ENCODE data around the gene SRRM1.
"Not testable (repeated sequence)": the region's sequence is repeated elsewhere in the genome, so short reads cannot be mapped to it uniquely, and the experiment has no call there.

SRRM1 gene

DNA sequence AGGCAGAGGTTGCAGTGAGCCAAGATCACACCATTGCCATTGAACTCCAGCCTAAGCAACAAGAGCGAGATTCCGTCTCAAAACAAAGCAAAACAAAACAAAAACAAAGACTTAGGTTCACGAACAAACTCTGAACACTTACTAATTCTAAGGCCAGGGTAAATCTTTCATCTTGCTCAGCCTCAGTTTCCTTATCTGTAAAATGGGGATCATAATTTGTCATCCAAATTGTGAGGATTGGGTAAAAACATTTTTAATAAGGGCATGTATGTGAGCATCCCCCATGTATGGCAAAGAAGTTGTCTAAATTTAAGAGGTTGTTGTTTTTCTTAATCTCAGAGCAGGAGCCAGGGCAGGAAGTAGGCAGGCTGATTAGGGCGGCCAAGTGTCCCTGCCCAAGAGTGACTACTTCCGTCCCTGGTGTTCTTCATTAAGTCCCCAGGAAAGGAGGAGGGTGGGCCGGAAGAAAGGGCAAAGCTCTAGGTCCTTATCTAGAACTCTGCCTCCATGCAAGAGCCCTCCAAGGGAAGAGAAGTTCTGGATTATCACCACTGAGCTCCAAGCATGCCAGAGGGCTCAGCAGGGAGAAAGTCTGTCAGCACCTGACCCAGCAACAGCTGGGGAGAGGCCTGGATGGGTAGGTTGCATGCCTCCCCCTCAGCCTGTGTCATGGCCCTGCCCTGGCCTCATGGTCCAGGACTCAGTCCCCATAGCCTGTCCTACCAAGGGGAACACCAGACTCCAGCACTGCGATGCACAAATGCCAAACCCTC, 52.3 kb downstream of the SRRM1 start:
- DNase-seq, result no peak

DNA sequence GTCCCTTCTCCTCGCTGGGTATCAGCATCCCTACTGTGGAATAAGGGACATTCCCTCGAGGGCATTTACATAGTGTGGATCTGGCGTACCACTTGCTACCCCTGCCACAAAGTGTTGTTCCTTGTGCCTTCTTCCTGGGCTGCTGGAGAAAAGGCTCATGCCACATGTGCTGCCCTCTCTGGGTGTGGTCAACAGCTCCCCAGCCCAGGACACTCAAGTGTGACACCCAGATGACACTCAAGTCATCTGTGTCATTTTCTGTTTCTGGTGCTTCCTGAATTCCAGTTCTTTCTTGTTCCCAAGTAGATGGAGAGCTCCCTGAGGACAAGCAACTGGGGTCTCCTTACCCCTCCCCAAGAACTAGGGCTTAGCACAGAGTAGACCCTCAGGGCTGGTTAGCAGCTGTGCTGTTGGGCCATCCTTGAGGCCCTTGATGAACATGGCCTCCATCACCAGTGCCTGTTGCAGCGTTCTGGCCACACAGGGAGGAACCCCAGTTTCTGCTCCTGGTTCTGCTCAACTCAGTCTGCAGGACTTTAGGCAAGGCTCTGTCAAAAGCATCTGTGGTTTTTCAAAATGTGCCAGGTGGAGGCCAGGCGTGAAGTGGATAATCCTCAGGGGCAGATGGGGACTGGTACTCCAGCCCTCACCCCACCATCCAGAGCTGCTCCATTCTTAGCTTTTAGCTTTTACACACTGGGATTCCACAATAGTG, 53.1 kb downstream of the SRRM1 start:
- DNase-seq, result no peak

DNA sequence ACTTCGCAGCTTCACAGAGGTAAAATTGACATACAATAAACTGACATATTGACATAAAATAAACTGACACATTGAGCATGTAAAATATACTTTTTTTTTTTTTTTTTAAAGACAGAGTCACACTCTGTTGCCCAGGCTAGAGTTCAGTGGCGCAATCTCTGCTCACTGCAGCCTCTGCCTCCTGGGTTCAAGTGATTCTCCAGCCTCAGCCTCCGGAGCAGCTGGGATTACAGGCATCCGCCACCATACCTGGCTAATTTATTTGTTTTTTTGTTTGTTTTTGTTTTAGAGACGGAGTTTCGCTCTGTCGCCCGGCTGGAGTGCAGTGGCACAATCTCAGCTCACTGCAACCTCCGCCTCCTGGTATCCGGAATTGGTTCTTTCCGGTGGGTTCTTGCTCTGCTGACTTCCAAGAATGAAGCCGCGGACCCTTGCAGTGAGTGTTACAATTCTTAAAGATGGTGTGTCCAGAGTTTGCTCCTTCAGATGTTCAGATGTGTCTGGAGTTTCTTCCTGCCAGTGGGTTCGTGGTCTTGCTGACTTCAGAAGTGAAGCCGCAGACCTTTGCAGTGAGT, 53.7 kb downstream of the SRRM1 start:
- no peak for DNase-seq

DNA sequence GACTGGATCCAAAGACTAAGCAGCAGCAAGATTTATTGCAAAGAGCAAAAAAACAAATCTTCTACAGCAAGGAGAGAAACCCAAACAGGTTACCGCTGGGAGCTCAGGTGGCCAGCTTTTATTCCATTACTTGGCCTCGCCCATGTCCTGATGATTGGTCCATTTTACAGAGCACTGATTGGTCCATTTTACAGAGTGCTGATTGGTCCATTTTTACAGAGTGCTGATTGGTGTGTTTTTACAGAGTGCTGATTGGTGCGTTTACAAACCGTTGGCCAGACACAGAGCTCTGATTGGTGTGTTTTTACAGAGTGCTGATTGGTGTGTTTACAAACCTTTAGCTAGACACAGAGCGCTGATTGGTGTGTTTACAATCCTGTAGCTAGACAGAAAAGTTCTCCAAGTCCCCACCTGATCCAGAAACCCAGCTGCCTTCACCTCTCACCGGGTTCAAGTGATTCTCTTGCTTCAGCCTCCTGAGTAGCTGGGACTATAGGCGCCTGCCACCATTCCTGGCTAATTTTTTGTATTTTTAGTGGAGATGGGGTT, 54.4 kb downstream of the SRRM1 start:
- not testable (repeated sequence) for DNase-seq

DNA sequence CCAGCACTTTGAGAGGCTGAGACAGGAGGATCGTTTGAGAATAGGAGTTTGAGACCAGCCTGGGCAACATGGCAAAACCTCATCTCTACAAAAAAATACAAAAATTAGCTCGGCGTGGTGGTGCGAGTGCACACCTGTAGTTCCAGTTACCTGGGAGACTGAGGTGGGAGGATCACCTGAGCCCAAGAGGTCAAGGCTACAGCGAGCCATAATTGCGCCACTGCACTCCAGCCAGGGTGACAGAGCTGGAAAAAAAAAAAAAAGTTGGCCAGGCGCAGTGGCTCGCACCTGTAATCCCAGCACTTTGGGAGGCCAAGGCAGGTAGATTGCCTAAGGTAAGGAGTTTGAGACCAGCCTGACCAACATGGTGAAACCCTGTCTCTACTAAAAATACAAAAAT, 55.2 kb downstream of the SRRM1 start:
- not testable (repeated sequence) for DNase-seq

DNA sequence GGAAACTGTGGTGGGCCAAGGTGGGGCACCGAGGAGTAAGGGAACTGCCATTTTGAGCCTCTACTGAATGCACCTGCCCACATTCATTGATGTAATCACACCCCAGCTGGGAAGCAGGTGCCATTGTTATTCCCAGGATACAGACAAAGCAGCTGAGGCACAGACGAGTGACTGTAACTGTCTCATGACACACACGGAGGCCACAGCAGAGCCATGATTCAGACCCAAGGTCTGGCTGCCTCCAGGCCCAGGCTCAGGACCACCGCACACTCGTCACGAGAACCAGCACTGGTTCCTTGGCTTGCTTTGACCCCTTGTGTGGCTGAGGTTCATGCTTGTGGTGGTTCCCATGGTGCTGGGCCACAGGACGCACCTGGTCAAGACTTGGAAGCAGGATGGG, 56.5 kb downstream of the SRRM1 start:
- no peak for DNase-seq

DNA sequence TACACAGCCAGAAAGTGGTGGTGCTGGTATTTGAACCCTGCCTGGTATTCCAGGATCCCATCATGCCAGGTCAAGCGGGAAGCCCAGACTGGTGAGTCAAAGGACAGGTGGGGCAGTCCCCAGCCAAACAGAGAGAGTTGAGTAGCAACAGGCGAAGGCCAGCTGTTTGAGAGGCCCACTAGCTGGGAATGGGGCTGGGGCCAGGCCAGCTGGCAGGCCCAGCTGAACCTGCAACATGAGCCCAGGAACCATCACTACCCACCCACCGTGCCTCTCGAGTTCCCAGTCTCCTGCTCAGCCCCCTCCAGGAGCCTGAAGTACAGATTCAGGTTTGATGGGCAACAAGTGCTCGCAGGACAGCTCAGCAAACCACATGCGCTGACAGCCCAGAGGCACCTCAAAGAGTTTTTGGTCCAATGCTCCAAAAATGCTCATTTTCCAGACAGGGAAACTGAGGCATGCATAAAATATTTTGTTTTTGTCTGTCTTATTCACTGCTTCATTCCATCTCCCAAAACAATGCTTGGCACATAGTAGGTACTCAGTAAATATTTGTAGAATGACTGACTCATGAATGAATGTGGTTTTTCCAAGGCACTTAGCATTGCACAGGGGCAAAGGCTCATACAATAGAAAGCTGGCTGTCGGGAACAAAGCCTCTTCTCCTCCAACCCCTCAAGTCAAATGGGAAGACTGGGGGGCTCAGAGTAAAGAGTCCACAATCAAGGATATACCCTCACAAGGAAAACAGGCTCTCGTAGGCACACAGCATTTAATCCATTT, 59.6 kb downstream of the SRRM1 start:
- DNase-seq, result no peak

DNA sequence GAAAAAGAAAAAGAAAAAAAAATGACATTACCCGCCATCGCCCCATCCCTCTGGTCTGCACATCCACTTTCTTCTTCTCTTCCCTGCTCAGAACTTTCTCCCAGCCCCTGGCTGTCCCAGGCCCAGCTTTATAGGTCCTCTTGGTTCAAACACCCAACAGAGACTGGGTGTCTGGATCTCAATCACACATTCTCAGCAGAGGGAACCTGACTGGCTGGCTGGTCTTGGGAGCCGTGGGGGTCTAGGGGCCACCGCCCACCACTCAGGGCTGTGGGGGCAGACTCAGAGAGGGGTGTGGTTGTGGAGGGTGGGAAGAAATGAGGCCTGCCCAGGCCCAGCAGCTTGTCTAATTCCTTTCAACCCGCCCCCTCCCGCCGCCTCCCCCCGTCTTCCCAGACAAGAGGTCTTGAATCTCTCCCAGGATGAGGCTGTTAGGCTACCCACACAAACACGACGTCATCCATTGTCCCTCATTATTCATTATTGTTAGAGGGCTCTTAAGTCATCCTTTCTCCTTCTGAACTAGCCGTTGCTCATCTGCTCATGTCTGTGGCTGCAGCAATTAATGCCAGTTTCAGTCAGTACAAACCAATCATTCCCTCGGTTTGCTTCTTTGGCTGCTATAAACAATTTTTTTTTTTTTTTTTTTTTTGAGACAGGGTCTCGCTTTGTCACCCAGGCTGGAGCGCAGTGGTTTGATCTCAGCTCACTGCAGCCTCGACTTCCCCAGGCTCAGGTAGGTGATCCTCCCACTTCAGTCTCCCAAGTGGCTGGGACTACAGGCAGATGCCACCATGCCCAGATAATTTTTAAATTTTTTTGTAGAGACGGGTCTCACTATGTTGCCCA, 61.5 kb downstream of the SRRM1 start:
- DNase-seq, result no peak

DNA sequence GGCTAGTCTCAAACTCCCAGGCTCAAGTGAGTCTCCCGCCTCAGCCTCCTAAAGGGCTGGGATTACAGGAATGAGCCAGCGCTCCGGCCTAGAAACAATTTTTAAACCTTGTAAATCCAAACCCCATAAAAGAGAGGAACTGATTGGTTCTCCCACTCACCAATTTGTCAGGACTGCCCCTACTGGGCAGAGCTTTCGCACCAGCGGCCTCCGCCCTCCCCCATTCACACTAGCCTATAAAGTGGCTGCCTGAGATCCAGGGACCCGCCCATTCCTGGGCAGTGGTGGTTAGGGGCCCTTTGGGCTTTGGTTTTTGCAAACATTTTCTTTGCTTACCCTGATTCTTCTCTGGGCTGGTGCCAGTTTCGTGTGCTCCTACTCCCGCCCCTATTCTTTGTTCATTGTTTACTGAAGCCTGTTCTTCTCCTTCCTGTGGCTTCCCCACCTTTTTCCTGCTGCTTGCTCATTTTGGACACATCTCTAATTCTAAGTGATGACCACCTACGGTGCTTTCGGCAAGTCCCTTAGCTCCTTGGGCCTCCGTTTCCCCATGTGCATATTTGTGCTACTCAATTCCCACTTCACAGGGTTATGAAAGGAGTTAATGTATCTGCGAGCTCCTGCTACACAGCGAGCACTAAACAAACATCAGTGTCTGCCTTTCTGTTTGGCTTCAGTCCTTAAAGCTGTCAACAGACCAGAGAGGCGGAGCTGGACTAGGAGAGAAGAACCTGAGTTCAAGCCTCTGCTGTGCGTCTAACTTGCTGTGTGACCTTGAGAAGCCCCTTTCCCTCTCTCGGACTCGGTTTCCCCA, 62.4 kb downstream of the SRRM1 start:
- peak; percentile 89 for DNase-seq

DNA sequence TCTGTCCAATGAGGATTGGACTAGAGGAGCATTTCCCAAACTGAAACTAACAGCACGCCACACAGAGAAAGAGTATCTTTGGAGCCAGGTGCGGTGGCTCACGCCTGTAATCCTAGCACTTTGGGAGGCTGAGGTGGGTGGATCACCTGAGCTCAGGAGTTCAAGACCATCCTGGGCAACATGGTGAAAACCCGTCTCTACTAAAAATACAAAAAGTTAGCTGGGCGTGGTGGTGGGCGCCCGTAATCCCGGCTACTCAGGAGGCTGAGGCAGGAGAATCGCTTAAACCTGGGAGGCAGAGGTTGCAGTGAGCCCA, 62.9 kb downstream of the SRRM1 start:
- not testable (repeated sequence) for DNase-seq

DNA sequence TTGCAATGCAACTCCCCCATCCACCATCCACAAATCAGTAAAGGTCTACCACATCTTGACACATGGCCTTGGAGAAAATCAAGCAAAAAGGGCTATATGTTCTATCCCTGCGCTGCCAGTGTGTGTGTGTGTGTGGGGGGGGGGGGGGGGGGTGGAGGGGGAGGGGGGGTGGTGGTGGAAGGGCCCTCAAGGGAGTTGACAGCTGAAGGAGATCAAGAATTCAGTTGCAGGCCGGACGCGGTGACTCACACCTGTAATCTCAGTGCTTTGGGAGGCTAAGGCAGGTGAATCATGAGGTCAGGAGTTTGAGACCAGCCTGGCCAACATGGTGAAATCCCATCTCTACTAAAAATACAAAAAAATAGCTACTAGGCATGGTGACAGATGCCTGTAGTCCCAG, 64.6 kb downstream of the SRRM1 start:
- no peak for DNase-seq

DNA sequence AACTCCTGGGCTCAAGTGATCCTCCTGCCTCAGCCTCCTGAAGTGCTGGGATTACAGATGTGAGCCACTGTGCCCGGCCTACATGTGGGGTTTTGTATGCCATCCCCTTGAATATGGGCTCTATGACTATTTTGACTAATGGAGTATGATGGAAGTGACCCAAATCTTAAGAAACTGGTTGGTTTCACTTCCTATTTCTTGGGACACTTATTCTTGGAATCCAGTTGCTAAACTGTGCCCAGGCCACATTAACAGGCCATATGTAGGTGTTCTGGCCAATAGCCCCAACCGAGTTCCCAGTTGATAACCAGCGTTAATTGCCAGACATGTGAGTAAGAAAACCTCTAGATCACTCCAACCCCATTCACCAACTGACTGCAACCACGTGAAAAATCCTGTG, 65.8 kb downstream of the SRRM1 start:
- no peak for DNase-seq

DNA sequence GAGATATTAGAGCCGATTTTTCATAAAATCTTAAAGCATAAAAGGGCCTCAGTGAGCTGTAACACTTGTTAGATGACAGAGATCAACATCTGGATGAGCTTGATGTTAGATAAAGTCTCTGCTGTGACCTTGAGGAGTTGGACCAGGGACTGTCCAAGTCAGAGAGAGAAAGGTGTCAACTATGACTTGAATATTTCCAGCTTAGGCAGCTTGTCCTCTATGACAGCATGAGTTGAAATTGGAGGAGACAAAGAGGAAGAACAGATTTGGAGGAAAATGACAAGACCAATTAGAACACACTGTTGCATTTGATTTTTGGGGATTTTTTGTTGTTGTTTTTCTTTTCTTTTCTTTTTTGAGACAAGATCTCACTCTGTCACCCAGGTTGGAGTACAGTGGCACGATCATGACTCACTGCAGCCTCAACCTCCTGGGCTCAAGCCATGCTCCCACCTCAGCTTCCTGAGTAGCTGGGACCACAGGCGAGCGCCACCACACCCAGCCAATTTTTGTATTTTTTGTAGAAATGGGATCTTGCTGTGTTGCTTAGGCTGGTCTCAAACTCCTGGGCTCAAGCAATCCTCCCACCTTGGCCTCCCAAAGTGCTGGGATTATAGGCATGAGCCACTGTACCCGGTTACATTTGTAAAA, 66.8 kb downstream of the SRRM1 start:
- no peak for DNase-seq

DNA sequence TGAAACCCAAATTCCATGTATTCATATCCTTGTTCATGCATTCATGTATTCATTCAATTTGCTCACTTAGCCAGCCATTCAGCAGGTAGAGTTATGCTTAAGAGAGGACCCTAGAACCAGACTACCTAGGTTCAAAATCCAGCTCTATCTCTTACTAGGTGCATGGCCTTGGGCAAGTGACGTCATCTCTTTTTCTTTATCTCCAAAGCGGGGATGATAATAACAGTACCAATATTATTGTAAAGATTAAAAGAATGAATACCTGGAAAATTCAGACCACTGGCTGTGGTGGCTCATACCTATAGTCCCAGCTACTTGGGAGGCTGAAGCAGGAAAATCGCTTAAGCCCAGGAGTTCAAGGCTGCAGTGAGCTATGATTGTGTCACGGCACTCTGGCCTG, 68.2 kb downstream of the SRRM1 start:
- DNase-seq, result no peak

DNA sequence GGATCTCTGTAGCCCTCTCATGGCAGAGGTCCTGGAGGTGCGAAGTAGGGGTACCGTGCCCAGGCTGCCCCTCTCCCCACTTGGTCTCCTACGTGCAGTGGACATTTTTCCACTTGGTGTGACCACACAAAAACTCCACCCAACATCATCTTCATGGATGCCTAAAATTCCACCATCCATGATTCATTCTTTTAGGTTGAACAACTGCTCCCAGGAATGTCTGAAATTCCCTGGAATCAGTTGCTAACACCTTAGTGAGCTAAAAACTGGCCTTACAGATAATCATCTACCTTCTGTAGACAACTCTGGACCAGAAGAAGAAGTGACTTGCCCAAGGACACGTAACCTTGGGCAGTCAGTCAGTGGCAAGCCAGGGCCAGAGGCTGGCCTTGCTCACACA, 70.1 kb downstream of the SRRM1 start:
- DNase-seq, result no peak

DNA sequence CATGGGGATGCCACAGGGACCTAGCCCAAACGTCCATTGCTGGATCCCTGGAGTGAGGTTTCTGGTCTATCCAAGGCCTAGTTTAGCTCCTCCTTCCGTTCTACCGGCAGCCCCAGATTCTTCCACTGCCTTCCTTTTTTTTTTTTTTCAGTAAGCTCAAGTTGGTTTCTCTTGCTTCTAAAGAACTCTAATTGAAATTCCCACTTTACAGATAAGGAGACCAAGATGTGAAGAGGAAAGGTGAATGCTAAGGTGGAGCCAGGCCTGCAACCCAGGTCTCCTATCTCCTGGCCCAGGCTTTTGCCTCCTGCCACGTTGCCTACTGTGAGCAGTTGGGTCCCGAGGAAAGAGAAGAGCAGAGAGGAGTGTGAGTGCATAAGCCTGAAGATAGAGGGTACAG, 70.6 kb downstream of the SRRM1 start:
- DNase-seq, result no peak

DNA sequence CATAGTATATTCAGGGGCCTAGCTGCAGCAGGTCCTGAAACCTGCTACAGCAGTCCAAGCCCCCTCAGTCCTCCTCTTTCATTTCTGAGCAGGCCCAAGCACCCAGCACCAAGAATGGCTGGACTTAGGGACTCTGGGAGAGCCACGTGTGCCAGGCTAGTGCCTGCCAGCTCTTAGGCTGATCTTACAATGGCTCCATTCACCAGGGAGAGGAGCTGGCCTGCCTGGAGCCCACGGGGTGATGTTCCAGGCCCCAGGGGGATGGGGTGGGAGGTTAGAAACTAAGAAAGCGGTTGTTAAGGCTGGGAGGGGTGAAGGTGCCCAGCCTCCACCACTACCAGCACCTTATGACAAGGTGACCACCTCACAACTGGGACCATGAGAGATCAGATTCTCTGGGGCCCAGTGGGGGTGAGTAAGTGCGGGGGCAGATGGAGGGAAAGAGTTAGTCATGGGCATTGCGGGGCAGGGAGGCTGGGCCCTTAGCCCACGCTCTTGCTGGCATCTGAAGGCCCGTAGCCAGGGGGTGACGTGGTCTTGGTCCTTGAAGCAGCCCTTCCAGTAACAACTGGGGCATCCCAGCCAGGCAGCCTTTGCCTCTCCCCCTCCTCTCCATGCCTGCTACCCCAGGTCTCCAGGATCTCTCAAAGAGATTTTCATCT, 71.9 kb downstream of the SRRM1 start:
- no peak for DNase-seq

DNA sequence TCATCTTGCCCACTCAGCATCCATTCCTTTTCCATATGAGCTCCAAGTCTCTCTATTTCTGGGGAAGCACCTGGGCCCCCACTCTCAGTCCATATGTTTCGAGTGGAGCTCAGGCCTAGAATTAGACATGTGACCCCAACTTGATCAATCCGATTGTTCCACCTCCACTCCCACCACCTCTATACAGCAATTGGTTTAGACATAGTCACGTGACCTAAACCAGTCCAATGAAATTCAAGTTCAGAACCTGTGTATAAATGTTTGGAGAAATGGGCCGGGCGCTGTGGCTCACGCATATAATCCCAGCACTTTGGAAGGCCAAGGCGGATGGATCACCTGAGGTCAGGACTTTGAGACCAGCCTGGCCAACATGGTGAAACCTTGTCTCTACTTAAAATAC, 72.6 kb downstream of the SRRM1 start:
- DNase-seq, result no peak

DNA sequence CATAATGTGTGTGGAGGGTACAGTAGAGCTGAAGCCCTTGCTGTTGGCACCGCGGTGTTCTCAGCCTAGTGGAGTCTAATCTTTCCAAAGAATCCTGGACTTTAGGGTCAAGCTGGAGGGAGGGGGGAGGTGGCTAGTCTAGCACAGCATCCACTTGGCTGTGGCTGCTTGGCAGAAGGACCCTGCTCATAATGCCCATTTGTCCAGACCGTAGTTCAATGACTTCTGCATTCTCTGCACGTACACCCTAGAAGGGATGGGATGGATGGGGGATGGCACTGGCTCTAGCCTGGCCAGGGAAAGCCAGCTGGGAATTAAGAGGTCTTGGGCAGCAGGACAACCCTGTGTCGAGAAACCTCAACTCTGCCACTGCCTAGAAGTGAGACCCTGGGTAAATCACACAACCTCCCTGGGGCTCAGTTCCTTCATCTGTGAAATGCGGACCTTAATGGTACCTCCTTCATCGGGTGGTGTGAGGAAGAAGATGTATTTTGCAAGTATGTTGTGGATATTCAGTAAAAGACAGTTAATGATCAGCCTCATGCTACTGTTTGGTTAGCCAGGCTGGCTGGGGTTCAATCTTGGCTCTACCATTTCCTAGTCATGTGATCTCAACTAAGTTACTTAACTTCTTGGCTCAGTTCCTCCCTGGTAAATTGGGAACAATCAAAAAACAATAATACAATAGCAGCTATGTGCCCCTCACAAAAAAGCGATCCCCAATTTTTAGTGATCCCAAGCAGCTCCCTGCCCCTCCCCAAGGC, 75.0 kb downstream of the SRRM1 start:
- DNase-seq, result no peak

DNA sequence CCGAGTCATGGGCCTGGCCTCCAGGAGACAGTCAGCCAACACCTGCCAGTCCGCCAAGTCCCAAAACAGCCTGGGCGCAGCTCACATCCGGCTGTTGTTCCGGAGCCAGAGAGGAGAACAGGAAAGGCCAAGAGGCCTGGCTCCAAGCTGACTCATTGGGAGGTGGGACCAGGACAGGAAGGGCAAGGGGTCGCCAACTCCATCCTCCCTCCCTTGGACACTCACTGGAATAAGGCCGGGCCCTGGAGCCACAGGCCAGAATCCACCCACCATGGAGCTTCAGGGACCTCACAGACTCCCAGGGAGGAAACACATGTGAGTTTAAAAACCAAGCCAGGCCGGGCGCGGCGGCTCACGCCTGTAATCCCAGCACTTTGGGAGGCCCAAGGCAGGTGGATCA, 77.0 kb downstream of the SRRM1 start:
- DNase-seq, result no peak
